ELF-1 (cell line): Measurements from ENCODE around the gene GJB4.
"Not testable (repeated sequence)": the region's sequence is repeated elsewhere in the genome, so short reads cannot be mapped to it uniquely, and the experiment has no call there.

Experiments used
- DNase-seq: peaks from one replicate; pipeline ENCODE4 v3.0.0-alpha.2; 2016; ENCODE audit warnings: low read depth, low spot score

Gene GJB4

GRCh38 chr1:34800214-34800613, 40.7 kb downstream of the GJB4 start:
- DNase-seq: no peak

- no peak for DNase-seq
These were observed 44.2 kb downstream of the GJB4 start for GRCh38 chr1:34803770-34804169.

GRCh38 chr1:34806396-34806795, 46.9 kb downstream of the GJB4 start:
- no peak for DNase-seq

- DNase-seq: no peak
These were observed 48.7 kb downstream of the GJB4 start for GRCh38 chr1:34808051-34808810.

- not testable (repeated sequence) for DNase-seq
These were observed 51.2 kb downstream of the GJB4 start for GRCh38 chr1:34810781-34811180.
